Activated CD8-positive, alpha-beta memory T cell treated with anti-CD3 and anti-CD28 coated beads, Interleukin-2, amount 50 U/mL, for 1 hour (primary cell): Measurements from ENCODE around the gene FUNDC2.

ENCODE experiments used
- DNase-seq: peaks from one replicate; pipeline ENCODE4 v3.0.0-alpha.2; 2020; ENCODE audit errors: extremely low read depth

FUNDC2 gene

DNA sequence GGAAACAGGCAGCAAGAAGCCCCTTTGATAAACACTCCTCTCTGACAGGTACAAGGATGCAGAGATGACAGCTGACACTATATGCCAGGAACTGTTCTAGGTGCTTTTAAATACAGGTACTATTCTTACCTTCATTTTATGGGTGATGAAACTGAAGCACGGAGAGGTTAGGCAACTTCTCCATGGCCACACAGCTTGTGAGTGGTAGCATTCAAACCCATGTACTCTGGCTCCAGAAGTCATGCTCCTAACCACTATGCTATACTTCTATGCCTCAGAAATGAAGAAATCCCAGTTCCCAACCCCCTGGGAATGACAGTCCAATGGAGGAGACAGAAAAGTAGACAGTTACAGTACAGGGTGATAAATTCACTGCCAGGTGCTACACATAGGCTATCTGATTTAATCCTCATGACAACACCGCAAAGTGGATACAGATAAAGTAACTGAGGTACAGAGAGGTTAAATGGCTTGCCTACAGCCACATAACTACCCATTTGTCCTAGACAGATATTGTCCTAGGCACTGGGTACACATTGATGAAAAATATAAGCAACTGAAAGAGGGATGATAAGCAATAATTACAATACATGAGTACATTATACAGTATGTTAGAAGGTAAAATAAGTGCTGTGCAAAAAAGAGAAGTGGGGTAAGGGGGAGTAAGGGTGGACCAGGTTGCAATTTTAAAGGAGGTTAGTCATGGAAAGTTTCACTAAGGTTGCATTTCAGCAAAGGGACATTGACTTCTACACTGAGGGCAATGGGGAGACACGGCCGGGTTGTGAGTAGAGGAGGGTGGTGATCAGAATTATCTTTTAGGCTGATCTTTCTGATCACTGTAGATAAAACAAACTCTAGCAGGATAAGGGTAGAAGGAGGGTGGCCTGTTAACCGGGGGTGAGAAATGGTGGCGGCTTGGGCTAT lies 2.5 kb upstream of the FUNDC2 start:
- no peak for DNase-seq

DNA sequence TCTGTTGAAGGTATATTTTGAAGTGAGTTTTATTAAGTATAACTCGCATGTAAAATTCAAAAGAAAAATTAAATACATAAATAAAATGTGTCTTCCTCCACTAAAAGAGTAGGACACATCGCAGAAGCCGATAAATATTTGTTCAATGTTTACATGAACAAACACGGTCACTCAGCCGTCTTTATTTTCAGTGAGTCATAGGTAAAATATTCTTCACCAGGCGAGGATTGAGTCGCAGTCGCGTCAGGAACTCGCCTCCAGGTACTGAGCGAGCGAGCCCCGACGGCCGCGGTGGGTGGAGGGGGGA lies 271 bp upstream of the FUNDC2 start:
- no peak for DNase-seq

- no peak for DNase-seq
Measured at GRCh38 chrX:155027509-155028066, 944 bp downstream of the FUNDC2 start.

- no peak for DNase-seq
Measured at GRCh38 chrX:155028129-155028528, 1.5 kb downstream of the FUNDC2 start.

- no peak for DNase-seq
Measured at GRCh38 chrX:155028877-155029291, 2.2 kb downstream of the FUNDC2 start.

- DNase-seq: no peak
Measured at GRCh38 chrX:155031657-155032056, 5.0 kb downstream of the FUNDC2 start.

DNA sequence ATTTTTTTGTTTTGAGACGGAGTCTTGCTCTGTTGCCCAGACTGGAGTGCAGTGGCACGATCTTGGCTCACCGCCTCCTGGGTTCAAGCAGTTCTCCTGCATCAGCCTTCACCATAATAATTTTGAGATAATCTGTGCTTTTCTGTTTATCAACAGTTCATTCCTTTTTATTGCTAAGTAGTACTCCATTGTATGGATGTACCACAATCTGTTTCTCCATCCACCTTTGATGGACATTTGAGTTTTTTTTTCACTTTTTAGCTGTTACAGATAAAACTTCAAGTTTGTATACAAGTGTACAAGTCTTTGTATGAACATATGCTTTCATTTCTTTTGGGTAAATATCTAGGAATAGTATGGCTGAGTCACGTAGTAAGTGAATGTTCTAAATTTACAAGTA lies 9.0 kb downstream of the FUNDC2 start:
- DNase-seq: no peak

DNA sequence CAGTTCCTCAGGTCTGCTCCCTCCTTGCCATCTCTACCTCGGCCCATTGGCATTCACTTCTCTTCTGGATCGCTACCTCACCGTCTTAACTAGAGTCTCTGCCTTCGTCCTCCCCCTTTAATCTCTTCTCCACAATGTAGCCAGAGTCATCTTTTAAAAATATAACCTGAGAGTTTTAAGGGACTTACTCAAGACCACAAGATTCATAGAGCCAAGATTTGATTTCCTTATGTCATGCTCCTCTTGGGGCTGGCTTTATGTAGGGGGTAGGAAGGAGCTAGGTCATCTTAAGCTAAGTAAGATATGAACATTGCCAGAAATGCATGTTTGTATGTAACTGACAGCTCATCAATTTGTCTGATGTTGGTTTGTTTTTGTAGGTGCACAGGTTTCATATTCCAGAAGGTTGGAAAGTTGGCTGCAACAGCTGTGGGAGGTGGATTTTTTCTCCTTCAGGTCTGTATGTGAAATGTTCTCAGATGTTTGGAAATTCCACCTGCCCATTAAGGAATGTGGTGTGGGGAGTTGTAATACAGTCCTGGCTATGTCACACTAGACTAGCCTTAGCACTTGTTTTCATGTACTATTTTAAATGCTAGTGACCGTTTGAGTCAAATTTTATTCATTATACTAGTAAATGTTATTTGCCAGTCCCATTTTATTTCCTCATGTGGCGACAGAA lies 19.6 kb downstream of the FUNDC2 start:
- no peak for DNase-seq

DNA sequence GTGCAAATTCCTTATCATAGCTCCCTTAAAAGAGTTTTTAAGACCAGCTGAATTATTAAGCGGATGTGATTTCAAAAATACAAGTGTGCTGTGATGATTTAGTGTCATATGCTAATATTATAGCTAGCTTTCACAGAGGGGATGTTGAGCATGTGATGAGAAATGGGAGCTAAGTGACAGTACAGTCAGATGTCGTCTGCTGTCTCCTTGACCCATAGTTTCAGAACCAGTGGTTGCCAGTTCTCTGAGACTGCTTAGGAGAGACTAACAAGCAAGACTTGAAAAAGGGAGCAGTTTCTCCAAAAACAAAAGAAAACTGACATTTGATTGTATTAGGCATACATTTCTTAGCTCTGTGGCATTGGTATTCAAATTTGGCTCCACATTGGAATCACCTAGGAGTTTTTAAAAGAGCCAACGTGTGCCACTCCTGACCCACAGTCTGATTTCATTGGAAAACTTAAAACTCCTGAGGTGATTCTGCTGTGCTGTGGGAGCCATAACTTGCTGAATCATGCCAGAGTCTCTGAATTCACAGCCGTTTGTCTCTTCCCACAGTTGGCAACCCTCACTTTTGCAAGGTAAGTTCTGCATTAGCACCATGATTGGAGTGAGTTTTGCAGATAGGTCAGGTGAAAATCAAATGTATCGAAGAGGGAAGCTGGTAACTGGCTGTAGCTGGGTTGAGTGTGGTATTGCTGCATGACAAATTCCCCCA lies 20.3 kb downstream of the FUNDC2 start:
- DNase-seq: no peak

- no peak for DNase-seq
Measured at GRCh38 chrX:155048977-155049619, 22.5 kb downstream of the FUNDC2 start.

DNA sequence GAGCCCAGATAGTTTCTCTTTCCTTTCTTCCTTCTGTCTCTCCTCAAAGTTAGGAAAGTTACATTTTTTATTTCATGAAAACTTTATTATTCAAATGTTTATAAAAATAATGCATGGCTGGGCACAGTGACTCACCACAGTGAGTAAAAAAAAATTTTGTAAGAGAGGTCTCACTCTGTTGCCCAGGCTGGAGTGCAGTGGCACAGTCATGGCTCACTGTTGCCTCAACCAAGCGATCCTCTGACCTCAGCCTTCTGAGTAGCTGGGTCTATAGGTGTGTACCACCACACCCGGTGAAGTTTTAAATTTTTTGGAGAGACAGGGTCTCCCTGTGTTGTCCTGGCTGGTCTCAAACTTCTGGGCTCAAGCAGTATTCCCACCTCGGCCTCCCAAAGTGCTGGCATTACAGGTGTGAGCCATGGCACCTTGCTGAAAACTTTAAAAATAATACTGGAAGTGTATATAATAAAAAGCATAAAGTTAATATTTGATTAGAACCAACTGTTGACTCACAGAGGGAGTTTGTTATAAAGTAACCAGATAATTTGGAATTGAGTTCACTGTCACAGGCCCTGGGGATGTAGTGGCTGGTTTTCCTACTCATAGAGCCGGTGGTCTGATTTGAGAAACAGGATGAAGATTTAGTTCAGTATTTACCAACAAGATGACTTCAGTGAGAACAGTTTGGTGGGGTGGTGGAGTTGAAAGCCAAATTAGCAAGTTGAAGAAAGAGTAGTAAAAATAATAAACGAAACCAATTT lies 26.3 kb downstream of the FUNDC2 start:
- no peak for DNase-seq

GRCh38 chrX:155053656-155054055 lies 27.0 kb downstream of the FUNDC2 start:
- no peak for DNase-seq

DNA sequence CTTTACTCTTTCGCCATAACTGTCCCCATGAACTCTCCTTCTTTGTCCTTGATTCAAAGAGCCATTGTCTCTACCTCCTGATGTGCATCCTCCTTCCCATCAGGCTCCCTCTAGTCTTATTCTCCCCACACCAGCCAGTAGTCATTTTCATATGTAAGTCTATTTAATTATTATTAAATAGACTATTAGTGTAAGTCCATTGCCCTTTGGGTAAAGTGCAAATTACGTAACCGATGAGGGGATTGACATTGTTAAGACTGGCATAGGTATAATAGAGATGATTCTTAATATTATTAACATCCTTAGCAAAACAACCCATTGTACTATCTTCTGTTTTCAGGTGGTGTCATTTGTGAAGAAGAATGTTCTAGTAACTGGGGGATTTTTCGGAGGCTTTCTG lies 27.6 kb downstream of the FUNDC2 start:
- DNase-seq: no peak

- no peak for DNase-seq
Measured at GRCh38 chrX:155055494-155055893, 28.9 kb downstream of the FUNDC2 start.

GRCh38 chrX:155056471-155056870 lies 29.8 kb downstream of the FUNDC2 start:
- DNase-seq: no peak

- DNase-seq: no peak
Measured at GRCh38 chrX:155056877-155057792, 30.5 kb downstream of the FUNDC2 start.

- DNase-seq: no peak
Measured at GRCh38 chrX:155061760-155062159, 35.1 kb downstream of the FUNDC2 start.

DNA sequence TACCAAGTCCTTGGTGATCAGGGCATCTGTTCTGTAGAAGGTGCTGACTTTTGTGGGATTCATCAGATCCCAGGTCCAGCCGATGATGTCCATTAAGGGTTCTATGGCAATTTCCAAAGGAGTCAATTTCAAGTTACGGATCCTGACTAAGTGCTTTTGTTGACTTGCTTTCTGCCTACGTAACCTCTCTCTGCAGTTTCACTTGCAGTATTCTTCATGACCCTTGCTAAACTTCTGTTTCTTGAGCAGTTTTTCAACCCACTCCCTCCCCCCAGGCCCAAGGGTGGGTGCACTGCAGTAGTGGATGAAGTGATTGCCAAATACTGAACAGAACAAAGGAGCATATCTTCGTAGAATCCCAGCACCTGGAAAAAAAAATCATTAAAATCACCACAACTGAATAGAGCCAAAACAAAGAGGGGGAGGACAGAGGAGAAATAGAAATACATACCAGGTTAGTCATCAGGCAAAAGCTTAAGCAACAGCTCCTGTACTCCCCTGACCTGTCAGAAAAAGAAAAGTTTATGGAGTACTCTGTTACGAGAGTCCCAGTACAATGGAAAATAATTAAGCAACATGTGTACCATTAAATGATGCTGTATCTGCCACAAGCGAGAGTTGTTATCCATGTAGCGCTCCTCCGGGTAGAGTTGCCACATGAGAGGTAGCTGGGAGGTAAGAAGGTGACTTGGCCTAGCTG lies 38.5 kb downstream of the FUNDC2 start:
- DNase-seq: no peak

DNA sequence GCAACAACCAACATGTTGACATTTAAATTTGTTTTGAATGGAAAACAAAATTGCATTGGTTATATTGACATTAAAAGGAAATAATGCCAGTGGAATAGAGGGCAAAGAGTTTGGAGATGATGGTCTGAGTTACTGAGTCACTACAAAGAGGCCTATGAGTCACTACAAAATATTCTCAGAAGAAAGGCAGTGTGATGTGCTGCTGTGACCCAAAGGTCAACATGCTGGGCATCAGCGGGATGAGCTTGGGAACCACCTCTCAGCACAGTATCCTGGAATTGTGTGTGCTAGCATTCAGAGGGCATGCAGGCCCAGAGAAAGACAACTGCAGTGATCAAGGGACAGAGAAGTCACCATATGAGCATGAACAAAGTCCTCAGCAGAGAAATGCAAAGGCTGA lies 41.5 kb downstream of the FUNDC2 start:
- DNase-seq: no peak
